Activated gamma-delta T cell treated with Interleukin-2 at 50 U/mL for 16 hours (primary cell): ENCODE measurements around the gene SLC16A8.

Experiments used
- DNase-seq: peaks from one replicate; pipeline ENCODE4 v3.0.0-alpha.2; 2020

Gene SLC16A8

GRCh38 chr22:38111925-38112355, 28.0 kb upstream of the SLC16A8 start:
- DNase-seq, result no peak

DNA sequence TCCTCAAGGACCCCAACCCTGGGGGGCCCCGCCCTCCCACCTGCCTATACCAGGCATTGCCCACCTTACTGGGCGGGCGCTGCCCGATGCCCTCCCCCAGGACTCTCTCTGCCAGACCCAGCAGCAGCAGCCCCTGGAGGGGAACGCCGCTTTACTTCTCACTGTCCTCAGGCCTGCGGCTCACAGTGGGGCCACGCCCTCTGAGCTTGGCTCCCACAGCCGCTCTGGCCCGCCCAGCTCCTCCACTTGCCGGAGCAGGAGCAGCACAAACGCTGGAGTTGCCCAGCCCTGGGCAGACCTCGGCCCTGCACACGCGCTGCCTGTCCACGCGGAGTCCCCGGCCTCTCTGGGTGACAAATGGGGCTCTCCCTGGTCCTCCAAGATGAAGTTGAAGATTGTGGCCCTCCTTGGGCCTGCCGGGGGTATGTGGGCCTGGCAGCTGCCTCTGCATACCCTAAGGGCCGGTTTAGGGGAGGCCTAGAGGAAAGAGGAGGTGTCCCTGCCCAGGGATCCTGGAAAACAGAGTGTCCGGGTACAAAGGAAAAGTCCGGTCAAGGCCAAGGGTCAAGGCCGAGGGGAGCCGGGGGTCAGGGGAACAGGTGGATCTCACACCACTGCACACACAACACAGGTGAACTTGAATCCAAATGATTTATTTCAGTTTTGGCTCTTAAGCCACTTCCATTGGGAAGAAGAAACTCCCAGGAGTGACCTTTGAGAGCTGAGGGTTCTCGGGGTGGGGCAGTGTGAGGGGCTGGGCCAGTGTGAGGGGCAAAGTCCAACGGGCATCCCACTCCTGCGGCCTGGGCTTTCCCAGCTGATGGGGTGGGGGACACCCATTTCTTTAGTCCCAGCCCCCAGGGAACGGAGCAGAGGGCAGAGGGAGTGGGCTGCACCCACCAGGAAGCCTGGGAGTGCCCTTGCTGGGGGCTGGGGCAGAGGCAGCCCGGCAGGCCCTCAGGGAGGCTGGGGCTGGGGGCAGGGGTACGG, 27.2 kb upstream of the SLC16A8 start:
- DNase-seq, result no peak

DNA sequence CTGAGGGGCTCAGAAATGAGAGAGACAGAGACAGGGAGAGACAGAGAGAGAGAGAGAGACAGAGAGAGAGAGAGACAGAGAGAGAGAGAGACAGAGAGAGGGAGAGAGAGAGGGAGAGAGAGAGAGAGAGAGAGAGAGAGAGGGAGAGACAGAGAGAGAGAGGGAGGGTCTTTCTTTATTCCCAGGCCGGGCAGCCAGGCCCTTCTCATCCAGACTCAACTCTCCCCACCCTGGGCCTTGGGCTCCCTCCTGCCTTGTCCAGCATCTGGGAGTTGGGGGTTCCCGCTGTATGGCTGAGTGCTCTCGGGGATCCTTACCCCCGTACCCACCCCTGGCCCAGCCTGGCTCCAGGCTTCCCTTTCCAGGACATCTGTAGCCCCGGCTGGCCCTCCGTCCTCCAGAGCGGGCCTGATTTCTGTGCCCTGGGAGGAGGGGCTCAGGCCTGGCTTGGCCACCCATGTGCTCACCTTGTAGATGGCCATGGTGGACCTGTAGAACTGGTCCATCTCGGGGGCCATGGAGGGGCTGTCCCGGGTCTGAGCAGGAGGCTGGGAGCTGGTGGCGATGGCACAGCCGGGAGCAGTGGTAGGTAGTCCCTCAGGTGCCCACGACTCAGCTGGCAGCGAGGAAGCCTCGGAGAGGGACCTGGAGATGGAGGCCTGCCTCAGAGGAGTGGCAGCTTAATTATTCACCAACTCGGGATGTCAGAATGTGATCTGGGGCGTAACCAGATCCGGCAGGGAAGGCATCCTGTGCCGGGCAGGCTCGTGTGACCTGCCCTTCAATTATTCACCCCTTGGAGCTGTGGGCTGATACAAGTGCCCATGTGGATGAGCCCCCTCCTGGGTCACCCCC, 26.3 kb upstream of the SLC16A8 start, which contains the start of gene BAIAP2L2:
Gene BAIAP2L2, minus strand, starts transcription at position 677 of the 855 bp plus-strand sequence. Its CDS starts 159 bp downstream, at position 518.
- DNase-seq, result no peak

GRCh38 chr22:38109371-38110001, 25.5 kb upstream of the SLC16A8 start:
- DNase-seq, result no peak

DNA sequence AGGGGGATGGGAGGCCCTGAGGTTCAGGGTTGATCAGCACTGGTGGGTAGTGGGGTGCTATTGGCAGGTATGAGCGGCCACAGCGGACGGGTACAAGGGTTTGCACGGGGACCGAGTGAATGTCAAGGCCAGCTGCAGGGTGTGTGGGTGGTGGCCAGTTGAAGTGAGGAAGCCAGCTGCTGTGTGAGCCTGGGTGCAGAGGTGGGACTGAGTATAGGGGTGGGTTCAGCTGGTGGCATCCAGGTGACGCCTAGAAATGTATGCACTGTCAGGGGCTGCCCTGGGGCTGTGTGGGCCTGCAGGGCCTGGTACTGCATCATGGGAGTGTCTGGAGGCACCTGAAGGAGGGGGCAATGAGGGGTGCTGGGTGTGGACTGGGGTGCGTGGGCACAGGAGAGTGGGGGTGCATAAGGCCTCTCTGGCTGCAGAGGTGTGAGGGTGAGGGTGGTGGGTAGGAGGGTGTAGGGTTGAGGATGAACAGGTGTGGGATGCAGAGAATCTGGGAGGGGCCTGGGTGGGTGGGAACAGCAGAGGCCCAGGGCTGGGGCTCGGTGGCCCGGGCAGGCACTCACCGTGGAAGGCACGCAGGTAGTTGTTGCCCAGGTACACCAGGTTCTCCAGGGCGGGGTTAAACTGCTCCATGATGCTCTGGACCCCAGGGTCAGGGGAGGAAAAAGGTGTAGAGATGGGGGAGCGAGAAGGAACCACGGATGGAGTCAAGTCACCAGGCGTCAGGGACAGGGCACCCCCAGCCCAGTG, 24.8 kb upstream of the SLC16A8 start:
- no peak for DNase-seq

- no peak for DNase-seq
These were observed 23.9 kb upstream of the SLC16A8 start for GRCh38 chr22:38107692-38108515.

GRCh38 chr22:38106814-38107578, 23.0 kb upstream of the SLC16A8 start:
- no peak for DNase-seq

DNA sequence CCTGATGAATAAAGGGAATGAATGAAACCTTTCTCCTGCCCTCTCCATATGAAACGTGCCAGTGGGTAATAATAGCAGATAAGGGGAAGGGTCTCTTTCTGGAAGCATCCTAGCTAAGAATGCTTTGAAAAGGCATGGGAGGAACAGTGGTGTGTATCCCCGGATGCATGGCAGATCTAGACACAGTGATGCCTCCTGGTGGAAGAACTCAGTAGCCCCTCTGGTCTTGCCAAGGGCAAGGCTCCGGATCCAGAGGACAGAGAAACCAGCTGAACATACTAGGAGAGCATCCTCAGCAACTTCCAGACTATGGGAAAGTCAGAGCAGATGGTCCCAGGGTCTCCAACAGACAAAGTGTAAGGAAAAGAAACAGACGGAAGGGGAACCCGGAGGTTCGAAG, 20.1 kb upstream of the SLC16A8 start:
- no peak for DNase-seq

DNA sequence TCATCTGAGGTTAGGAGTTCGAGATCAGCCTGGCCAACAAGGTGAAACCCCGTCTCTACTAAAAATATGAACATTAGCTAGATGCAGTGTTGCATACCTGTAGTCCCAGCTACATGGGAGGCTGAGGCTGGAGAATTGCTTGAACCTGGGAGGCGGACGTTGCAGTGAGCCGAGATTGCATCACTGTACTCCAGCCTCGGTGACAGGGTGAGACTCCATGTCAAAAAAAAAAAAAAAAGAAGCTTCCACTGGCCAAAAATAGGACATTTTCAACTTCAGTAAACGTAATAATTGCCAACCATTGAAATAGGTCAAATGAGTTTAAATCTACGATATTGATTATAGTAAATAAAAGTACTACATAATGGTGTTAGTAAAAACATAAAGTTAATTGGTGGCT, 19.7 kb upstream of the SLC16A8 start:
- DNase-seq, result no peak

GRCh38 chr22:38098410-38099249, 14.6 kb upstream of the SLC16A8 start:
- DNase-seq, result no peak

- DNase-seq, result no peak
These were observed 13.8 kb upstream of the SLC16A8 start for GRCh38 chr22:38097557-38098409.

DNA sequence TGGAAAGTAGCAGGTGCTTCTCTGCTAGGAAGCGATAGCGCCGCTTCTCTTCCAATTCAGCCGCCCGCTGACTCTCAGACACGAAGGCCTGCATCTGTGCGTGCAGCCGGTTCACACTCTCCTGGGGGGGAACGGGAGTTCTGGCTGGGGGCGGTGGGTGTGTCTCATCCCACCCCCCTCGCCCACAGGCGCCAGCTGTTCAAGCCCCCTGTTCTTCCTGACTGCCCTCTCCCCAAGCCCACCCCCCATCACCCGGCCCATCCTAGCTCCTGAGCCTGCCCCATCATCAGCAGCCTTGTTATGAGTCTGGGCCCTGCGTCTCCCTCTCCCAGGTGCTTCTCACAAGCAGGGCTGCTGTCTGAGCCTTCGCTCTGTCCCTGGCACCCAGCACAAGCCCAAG, 13.1 kb upstream of the SLC16A8 start:
- DNase-seq, result no peak

- no peak for DNase-seq
These were observed 5.5 kb upstream of the SLC16A8 start for GRCh38 chr22:38089474-38089851.

DNA sequence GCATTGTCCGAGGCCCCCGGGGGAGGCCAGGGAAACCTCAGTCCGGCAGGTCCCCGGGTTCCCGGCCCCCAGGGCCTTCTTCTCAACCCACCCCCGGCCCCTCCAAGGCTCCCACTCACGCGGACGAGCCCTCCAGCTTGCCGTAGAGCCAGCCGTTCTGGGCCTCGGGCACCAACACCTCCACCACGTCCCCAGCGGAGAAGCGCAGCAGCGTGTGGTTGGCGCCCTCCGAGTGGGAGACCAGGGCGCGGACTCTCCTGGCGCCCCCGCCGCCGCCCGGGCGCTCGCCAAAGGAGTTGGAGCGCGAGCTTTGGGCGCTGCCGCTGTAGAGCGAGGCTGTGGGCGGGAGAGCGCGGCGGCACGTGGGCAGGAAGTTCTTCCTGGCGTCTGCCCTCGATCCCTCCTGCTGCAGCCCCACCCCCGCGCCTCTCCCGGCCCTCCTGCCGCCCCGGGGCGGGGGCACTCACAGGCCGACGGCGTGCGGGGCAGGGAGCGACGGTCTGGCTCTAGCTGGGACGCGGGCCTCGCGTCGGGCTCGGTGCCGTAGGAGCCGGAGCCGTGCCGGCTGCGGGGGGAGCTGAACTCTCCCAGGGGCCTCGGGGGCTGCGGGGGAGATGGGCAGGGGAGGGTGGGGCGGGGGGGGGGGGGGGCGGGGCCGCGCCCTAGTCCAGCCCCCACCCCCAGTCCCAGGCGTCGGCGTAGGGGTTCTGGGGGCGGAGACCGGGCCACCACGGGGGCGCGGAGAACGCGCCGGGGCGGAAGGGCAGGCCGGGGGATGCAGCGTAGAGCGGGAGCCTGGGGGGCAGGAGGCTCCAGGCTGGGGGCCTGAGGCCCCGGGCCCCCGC, 4.9 kb upstream of the SLC16A8 start:
- no peak for DNase-seq

GRCh38 chr22:38087855-38088254, 3.9 kb upstream of the SLC16A8 start:
- DNase-seq, result no peak

DNA sequence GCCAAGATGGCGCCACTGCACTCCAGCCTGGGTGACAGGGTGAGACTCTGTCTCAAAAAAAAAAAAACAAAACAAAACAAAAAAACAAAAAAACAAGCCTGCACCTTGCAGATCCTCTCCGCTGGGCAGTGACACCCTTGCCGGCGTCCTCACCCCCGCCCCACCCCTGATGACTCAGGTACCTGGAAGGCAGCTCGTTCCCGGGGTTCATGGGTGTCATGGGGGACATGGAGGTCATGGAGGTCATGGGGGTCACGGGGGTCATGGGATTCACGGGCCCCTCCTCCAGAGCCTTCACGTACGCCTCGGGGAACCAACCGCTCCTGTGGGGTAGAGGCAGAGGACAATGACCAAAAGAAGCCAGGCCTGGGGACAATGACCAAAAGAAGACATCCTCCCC, 3.0 kb upstream of the SLC16A8 start:
- DNase-seq, result no peak

- no peak for DNase-seq
These were observed 2.2 kb upstream of the SLC16A8 start for GRCh38 chr22:38086001-38086845.
